HG02884 (cell line): ENCODE data around the gene GZMM.
"Not testable (repeated sequence)": the region's sequence is repeated elsewhere in the genome, so short reads cannot be mapped to it uniquely, and the experiment has no call there.

ENCODE experiments used
- ATAC-seq: cut with Tn5 transposase; IDR thresholded peaks from one replicate; pipeline ENCODE4 v1.9.1; 2021; ENCODE audit warnings: mild to moderate bottlenecking, moderate library complexity; ENCODE audit not compliant: unreplicated experiment

Gene GZMM

GRCh38 chr19:580274-580835 lies 36.5 kb downstream of the GZMM start:
- no peak for ATAC-seq

GRCh38 chr19:581399-582111 lies 37.7 kb downstream of the GZMM start:
- no peak for ATAC-seq

GRCh38 chr19:582497-583197 lies 38.8 kb downstream of the GZMM start:
- ATAC-seq, result no peak

GRCh38 chr19:583198-583967 lies 39.5 kb downstream of the GZMM start:
- no peak for ATAC-seq

- ATAC-seq, result no peak
Measured at GRCh38 chr19:583968-584239, 40.1 kb downstream of the GZMM start.

GRCh38 chr19:584240-585001 lies 40.6 kb downstream of the GZMM start:
- ATAC-seq, result no peak

- ATAC-seq, result not testable (repeated sequence)
Measured at GRCh38 chr19:585146-585545, 41.3 kb downstream of the GZMM start.

GRCh38 chr19:585551-586110 lies 41.8 kb downstream of the GZMM start:
- ATAC-seq, result no peak

- no peak for ATAC-seq
Measured at GRCh38 chr19:588093-588740, 44.4 kb downstream of the GZMM start.

- no peak for ATAC-seq
Measured at GRCh38 chr19:588741-589692, 45.2 kb downstream of the GZMM start.

GRCh38 chr19:589693-590395 lies 46.0 kb downstream of the GZMM start, which contains the start of gene HCN2:
HCN2 (plus strand) TSS chr19:589881; CDS start chr19:589946, 65 bp downstream.
- ATAC-seq, result no peak

GRCh38 chr19:590396-590745 lies 46.5 kb downstream of the GZMM start:
- no peak for ATAC-seq

GRCh38 chr19:590750-591098 lies 46.9 kb downstream of the GZMM start:
- no peak for ATAC-seq

GRCh38 chr19:591099-591958 lies 47.5 kb downstream of the GZMM start:
- no peak for ATAC-seq

GRCh38 chr19:592101-592500 lies 48.2 kb downstream of the GZMM start:
- no peak for ATAC-seq

GRCh38 chr19:593055-593454 lies 49.2 kb downstream of the GZMM start:
- ATAC-seq, result no peak

- ATAC-seq, result no peak
Measured at GRCh38 chr19:593505-593904, 49.7 kb downstream of the GZMM start.
